LoVo (cell line): Measurements from ENCODE around the gene ETS2.
A peak's percentile ranks its signal among the peaks of the same experiment; 100 is the strongest.

Experiments used
- DNase-seq: peaks from one replicate; pipeline ENCODE4 v3.0.0-alpha.2; 2016; ENCODE audit warnings: low spot score

Gene ETS2

GRCh38 chr21:38780879-38781278 lies 24.9 kb upstream of the ETS2 start:
- DNase-seq: no peak

- no peak for DNase-seq
Measured at GRCh38 chr21:38784458-38785266, 21.1 kb upstream of the ETS2 start.

- DNase-seq: no peak
Measured at GRCh38 chr21:38785483-38785882, 20.2 kb upstream of the ETS2 start.

- no peak for DNase-seq
Measured at GRCh38 chr21:38787016-38787415, 18.7 kb upstream of the ETS2 start.

GRCh38 chr21:38787461-38788274 lies 18.1 kb upstream of the ETS2 start:
- DNase-seq: peak; percentile 94

DNA sequence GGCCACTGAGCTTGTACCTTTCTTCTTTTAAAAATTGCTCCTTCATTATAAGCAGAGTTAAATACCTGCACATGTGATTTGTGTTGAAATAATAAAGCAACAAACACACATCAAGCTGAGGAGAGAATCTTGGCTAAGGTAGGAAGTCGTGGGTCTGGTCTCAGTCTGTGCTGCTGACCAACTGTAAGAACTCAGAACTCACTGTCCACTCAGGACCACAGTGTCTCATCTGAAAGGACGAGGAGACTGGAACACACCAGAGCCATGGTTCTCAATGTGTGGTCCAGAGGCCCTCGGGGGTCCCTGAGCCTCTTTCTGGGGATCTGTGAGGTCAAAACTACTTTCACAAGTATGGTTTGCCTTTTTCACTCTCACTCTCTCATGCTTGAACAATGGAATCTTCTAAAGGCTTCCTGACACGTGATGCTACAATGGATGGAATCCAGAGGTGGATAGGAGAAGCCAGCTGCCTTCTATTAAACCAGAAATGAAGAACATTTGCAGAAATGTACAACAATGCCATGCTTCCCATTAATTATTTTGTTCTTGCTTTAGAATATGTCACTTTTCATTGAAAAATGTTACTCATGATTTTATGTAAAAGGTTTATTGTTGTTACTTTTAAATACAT lies 17.3 kb upstream of the ETS2 start:
- DNase-seq: no peak

GRCh38 chr21:38789275-38789674 lies 16.5 kb upstream of the ETS2 start:
- DNase-seq: no peak

GRCh38 chr21:38790059-38790458 lies 15.7 kb upstream of the ETS2 start:
- no peak for DNase-seq

DNA sequence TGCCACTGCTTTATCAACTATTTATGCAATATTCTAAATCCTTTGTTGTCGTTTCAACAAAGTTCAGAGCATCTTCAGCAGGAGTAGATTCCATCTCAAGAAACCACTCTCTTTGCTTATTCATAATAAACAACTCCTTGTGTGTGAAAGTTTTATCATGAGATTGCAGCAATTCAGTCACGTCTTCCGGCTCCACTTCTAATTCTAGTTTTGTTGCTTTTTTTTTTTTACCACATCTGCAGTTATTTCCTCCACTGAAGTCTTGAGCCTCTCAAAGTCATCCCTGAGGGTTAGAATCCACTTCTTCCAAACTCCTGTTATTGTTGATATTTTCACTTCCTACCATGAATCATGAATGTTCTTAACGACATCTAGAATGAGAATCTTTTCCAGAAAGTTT lies 14.8 kb upstream of the ETS2 start:
- no peak for DNase-seq

- no peak for DNase-seq
Measured at GRCh38 chr21:38792676-38793459, 12.9 kb upstream of the ETS2 start.

DNA sequence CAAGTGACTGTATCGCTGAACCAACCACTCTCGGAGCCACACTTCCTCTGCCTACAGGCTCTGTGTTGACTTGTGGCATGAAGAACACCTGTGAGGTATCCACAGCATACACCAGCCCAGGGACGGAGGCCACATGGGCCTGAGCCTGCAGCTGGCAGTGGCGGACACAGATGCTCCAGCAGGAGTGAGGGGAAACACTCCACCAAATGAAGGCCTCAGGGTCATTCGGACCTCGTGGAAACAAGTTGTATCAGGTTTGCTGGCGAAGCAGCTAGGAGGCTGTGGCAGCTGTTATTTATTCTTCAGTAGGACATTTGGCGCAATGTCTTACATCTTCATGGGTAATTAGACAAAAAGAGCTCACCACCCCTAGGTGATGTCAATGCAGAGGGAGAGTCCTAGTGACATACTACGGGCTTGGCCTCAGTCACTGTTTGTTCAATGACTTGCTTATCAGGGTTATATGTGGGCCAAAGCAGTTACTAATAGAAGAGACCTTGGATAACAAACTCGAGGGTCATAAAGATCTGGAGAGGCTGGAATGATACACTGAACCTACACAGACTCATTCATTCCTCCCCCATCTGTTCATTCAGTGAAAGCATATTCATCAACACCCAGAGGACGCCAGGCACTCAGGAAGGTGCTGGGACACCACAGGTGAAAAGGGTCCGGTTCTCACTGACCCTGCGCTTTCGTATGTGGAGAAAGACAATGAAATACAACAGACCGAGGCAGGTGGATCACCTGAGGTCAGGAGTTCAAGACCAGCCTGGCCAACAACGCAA lies 11.6 kb upstream of the ETS2 start:
- DNase-seq: no peak

GRCh38 chr21:38794978-38795377 lies 10.8 kb upstream of the ETS2 start:
- DNase-seq: no peak

- DNase-seq: no peak
Measured at GRCh38 chr21:38795475-38795874, 10.3 kb upstream of the ETS2 start.

DNA sequence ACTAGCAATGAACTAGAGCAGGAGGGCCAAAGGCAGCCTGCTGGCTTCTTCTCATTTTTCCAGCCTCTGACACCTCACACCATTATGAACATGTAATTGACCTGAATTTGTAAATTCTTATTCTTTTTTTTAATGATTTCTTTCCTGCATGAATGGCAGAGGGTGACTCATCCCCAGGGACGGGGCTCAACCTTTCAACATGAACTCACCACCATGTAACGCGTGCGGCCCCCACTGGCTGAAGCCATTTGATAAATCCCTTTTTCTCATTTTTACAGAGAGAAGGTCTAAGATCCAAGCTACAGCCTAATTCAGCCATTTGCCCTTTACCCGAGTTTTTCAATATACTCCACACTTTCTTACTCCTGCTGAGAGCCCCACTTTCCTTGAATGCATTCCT lies 9.3 kb upstream of the ETS2 start:
- DNase-seq: no peak

DNA sequence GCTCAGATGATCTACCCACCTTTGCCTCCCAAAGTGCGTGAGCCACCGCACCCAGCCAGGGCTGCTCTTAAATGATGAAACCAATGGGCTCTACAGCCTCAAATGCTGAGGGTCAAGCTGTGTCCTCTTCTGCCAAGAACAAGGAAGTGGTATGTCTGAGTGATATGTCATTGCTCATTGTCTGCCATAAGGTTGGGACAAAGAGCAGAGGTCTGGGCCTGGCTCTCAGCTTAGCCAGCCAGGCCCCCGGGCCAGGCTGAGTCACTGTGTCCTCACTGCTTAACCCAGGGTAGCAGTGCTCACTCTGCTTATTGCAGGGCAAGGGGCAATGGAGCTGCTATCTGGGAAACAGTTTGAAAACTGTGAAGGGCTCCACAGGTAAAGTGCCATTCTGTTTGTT lies 8.3 kb upstream of the ETS2 start:
- peak; percentile 75 for DNase-seq

- no peak for DNase-seq
Measured at GRCh38 chr21:38798081-38798480, 7.6 kb upstream of the ETS2 start.

DNA sequence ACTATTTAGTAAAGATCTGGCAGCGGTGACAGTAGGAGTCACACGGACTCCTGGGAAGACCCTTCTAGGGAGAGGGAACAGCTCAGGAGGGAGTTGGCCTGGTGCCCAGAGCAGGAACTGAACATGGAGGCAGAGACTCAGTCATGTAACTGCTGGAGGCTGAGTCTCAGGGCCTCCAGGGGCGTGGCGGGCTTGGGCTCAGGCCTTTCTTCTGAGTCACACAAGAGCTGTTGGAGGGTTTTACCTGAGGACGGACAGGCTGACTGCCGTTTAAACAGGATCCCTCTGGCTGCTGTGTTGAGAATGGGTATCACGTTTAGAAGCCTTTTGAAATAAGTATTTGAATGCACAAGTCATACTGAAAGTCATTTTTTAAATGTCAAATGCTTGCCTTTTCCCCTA lies 7.2 kb upstream of the ETS2 start:
- DNase-seq: peak; percentile 93

DNA sequence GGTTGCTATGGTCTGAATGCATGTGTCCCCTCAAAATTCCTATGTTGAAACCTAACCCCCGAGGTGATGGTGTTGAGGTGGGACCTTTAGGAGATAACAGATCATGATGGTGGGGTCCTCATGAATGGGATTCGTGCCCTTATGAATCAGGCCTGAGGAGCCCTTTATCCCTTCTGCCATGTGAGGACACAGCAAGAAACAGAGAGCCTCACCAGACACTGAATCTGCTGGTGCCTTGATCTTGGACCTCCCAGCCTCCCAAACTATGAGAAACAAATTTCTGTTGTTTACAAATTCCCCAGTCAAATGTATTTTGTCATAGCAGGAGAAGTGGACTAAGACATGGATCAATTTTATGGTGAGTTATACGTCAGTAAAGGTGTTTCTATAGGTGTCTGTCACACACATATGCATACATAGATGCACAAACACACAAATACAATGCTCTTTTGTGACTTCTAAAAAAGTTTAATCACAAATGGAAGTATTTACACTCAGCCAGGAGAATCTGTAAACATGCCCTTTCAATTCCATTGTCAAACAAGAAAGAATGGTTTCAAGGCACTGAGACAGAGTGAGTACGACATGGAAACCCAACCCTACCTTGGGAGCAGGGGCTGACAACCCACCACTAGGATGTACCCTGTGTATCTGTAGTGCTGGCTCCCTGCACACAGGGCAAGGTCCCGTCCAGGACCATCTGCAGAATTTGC lies 5.5 kb upstream of the ETS2 start:
- DNase-seq: no peak

- no peak for DNase-seq
Measured at GRCh38 chr21:38800924-38801744, 4.6 kb upstream of the ETS2 start.
